K562 (cell line): ENCODE measurements around the gene MEGF10. TPM values are rescaled to one million over a fixed set of nuclear protein-coding genes. Genes with fewer than 3 reads are reported as not detected.

Experiments
- ATAC-seq: fragments of 200-7000 bp; cut with Tn5 transposase; 3 replicates; pipeline ENCODE4 v1.9.1; 2020; ENCODE audit warnings: moderate library complexity
- BruUV-seq: library from RNA; stranded (reverse); fragments of 400-500 nt; replicated peaks from 2 replicates; lab custom pipeline; 2021; lab: Mats Ljungman, UMichigan
- CTCF ChIA-PET: fragments of 300-600 bp; formaldehyde crosslinking; extraction: SDS; loops from one replicate; lab custom pipeline; 2021; ENCODE audit warnings: low intra/inter-chr PET ratio; lab: Yijun Ruan, JAX
- POLR2A ChIA-PET: fragments of 300-600, 350-650 bp; sonication (Branson Sonifier 250); formaldehyde crosslinking; extraction: SDS; loops from one replicate; lab custom pipeline; 2021; ENCODE audit warnings: antibody characterized with exemption, inconsistent platforms; lab: Yijun Ruan, JAX
- DNase-seq, 4 experiments: peaks; one replicate each; pipeline versions ENCODE4 v3.0.0 to v3.0.0-alpha.2; 2011 to 2018; ENCODE audit warnings: low spot score in 3 of 4, mixed read lengths in 3 of 4; ENCODE audit errors: extremely low read depth in 1 of 4
- FAIRE-seq: peaks from 2 replicates; lab custom pipeline; 2011; peaks lifted over from hg19 to GRCh38; lab: Jason Lieb, UNC
- H2AFZ ChIP-seq: 2 replicates; pipeline ENCODE4 v1.6.0; 2011; ENCODE audit warnings: low read depth, low read length, control low read depth, inconsistent platforms
- H3K27ac ChIP-seq: fragments of 200-600 bp; 3 replicates; pipeline ENCODE4 v1.8.0; 2011; ENCODE audit warnings: low read depth, mild to moderate bottlenecking, control low read depth, inconsistent platforms, low read length, moderate library complexity, mixed read lengths; ENCODE audit errors: extremely low read depth
- H3K27me3 ChIP-seq, 2 experiments: fragments of 300-600 bp in 1 of 2; 2 replicates in 1 of 2; 3 replicates in 1 of 2; pipeline versions ENCODE4 v1.6.0 to v1.8.0; 2011; ENCODE audit warnings: inconsistent platforms in 2 of 2, low read length in 2 of 2, mild to moderate bottlenecking in 1 of 2, mixed read lengths in 1 of 2, moderate library complexity in 1 of 2; ENCODE audit not compliant: control insufficient read depth in 2 of 2, insufficient read depth in 2 of 2
- H3K36me3 ChIP-seq: fragments of 300-600 bp; 3 replicates; pipeline ENCODE4 v1.8.0; 2011; ENCODE audit warnings: mild to moderate bottlenecking, low read length, inconsistent platforms; ENCODE audit not compliant: control insufficient read depth, insufficient read depth
- H3K4me1 ChIP-seq, 2 experiments: fragments of 200-600 bp in 1 of 2; replicated peaks in 1 of 2; 2 replicates in 1 of 2; 3 replicates in 1 of 2; pipeline versions ENCODE4 v1.5.1 to v1.8.0; 2011; ENCODE audit warnings: inconsistent platforms in 2 of 2, low read length in 2 of 2, mild to moderate bottlenecking in 1 of 2, mixed read lengths in 1 of 2, moderate library complexity in 1 of 2; ENCODE audit not compliant: control insufficient read depth in 2 of 2, insufficient read depth in 2 of 2
- H3K4me2 ChIP-seq: 2 replicates; pipeline ENCODE4 v1.6.1; 2011; ENCODE audit warnings: low read length, control low read depth, inconsistent platforms, mixed read lengths; ENCODE audit not compliant: insufficient read depth
- H3K4me3 ChIP-seq: fragments of 200-600 bp; sonication (generic), shearing (Covaris generic); 2 replicates; pipeline ENCODE4 v1.5.1; 2016; ENCODE audit warnings: control low read depth, inconsistent platforms
- H3K79me2 ChIP-seq: fragments of 200-600 bp; 3 replicates; pipeline ENCODE4 v1.8.0; 2011; ENCODE audit warnings: low read length, inconsistent platforms; ENCODE audit not compliant: control insufficient read depth, insufficient read depth
- H3K9ac ChIP-seq, 2 experiments: 2 replicates each; pipeline versions ENCODE4 v1.6.0 to v1.6.1; 2011; ENCODE audit warnings: low read depth in 2 of 2, low read length in 2 of 2, control low read depth in 1 of 2, inconsistent platforms in 1 of 2, mild to moderate bottlenecking in 1 of 2, mixed read lengths in 1 of 2; ENCODE audit not compliant: insufficient read depth in 1 of 2
- H3K9me1 ChIP-seq: one replicate; pipeline ENCODE4 v1.6.0; 2011; ENCODE audit warnings: inconsistent platforms, mild to moderate bottlenecking, low read length, moderate library complexity; ENCODE audit not compliant: control insufficient read depth, insufficient read depth
- H3K9me3 ChIP-seq: replicated peaks from 2 replicates; pipeline ENCODE4 v1.5.1; 2011; ENCODE audit warnings: low read depth, low read length, inconsistent platforms; ENCODE audit not compliant: control insufficient read depth, insufficient read depth
- H4K20me1 ChIP-seq: replicated peaks from 2 replicates; pipeline ENCODE4 v1.6.1; 2011; ENCODE audit warnings: low read length, inconsistent platforms, mixed read lengths; ENCODE audit not compliant: control insufficient read depth, insufficient read depth
- CTCF ChIP-seq, 3 experiments: IDR thresholded peaks in 2 of 3; conservative IDR thresholded peaks in 1 of 3; 2 replicates each; pipeline ENCODE4 v1.5.1; 2011 to 2012; ENCODE audit warnings: low read length in 3 of 3, mild to moderate bottlenecking in 3 of 3, control low read depth in 2 of 3, improper control_type of control experiment in 1 of 3, inconsistent platforms in 1 of 3, low read depth in 1 of 3, mixed read lengths in 1 of 3, moderate library complexity in 1 of 3; ENCODE audit not compliant: insufficient read depth in 2 of 3
- HNRNPK ChIP-seq: fragments of 200-400 bp; formaldehyde crosslinking; IDR thresholded peaks from one replicate; pipeline ENCODE4 v1.6.1; 2018; ENCODE audit warnings: mild to moderate bottlenecking, low read depth, low read length; ENCODE audit not compliant: poor library complexity, severe bottlenecking
- ILF3 ChIP-seq: fragments of 450-650 bp; IDR thresholded peaks from 2 replicates; pipeline ENCODE4 v1.6.1; 2018; ENCODE audit warnings: antibody characterized with exemption, mild to moderate bottlenecking, moderate library complexity, borderline replicate concordance
- POLR2H ChIP-seq: IDR thresholded peaks from 2 replicates; pipeline ENCODE4 v1.6.1; 2016; ENCODE audit warnings: missing genetic modification characterization, low read depth, mild to moderate bottlenecking, control low read depth, missing compliant biosample characterization, moderate library complexity
- RAD21 ChIP-seq, 2 experiments: fragments of 250-450 bp in 1 of 2; fragments of 450-650 bp in 1 of 2; sonication (Bioruptor Pico) in 1 of 2; formaldehyde crosslinking in 1 of 2; IDR thresholded peaks in 1 of 2; conservative IDR thresholded peaks in 1 of 2; 2 replicates each; pipeline versions ENCODE4 v1.4.0 to v1.8.0; 2020 to 2022; ENCODE audit warnings: mild to moderate bottlenecking in 2 of 2, moderate library complexity in 1 of 2
- SPI1 ChIP-seq: IDR thresholded peaks from 2 replicates; pipeline ENCODE4 v1.6.1; 2011; ENCODE audit warnings: low read depth, low read length, control low read depth, borderline replicate concordance
- ZBTB17 ChIP-seq: fragments of 450-650 bp; formaldehyde crosslinking; IDR thresholded peaks from 2 replicates; pipeline ENCODE4 v1.4.0; 2020; ENCODE audit warnings: mild to moderate bottlenecking
- WGBS: fragments of 100-300 bp; shearing (Covaris generic); methylation state at CpG from one replicate; pipeline ENCODE4 v1.1.6; 2016; ENCODE audit warnings: low coverage, mixed read lengths; ENCODE audit not compliant: insufficient coverage; ENCODE audit errors: missing lambda C conversion rate; 5-methylcytosine and 5-hydroxymethylcytosine counted together
- in situ Hi-C: fragments of 300-500 bp; cut with MboI; formaldehyde crosslinking; loops from 4 replicates; pipeline ENCODE4 v1.15.0; 2018; ENCODE audit warnings: inconsistent platforms, mixed read lengths
- intact Hi-C: fragments of 100-400 bp; cut with micrococcal nuclease; formaldehyde crosslinking; loops from 2 replicates; pipeline ENCODE4 v1.14.2; 2022
- polyA plus RNA-seq, 8 experiments: library from polyadenylated mRNA; depleted of rRNA in 4 of 8; stranded (reverse) in 5 of 8; unstranded in 3 of 8; fragments of >200 nt; fragmentation: Nextera tagmentation in 2 of 8; fragmentation: Illumina TruSeq in 1 of 8; extraction: Ambion mirVana in 2 of 8; extraction: Trizol in 1 of 8; gene quantifications; 2 replicates each; pipeline versions ENCODE4 v1.2.1 to v1.2.3, GENCODE V29; 2011 to 2014; ENCODE audit warnings: inconsistent platforms in 1 of 8, missing spikeins in 1 of 8
- total RNA-seq, 7 experiments: library from RNA; depleted of rRNA in 6 of 7; stranded (reverse); fragments of >200 nt in 6 of 7; fragmentation: Illumina TruSeq in 2 of 7; extraction: Trizol in 2 of 7; gene quantifications; 2 replicates each; pipeline versions ENCODE4 v1.2.1 to v1.2.3, GENCODE V29; 2011 to 2021; ENCODE audit warnings: low replicate concordance in 1 of 7
- TF ChIP-seq, protein P1 (sequence below), 2 experiments: fragments of 450-650 bp in 1 of 2; IDR thresholded peaks; 2 replicates each; pipeline ENCODE4 v1.6.1; 2011 to 2017; ENCODE audit warnings: low read depth in 2 of 2, antibody characterized with exemption in 1 of 2, borderline replicate concordance in 1 of 2, low read length in 1 of 2, mild to moderate bottlenecking in 1 of 2, mixed read lengths in 1 of 2; ENCODE audit not compliant: control insufficient read depth in 1 of 2

Gene MEGF10
- total and polyA plus RNA-seq, 9 of the 15 experiments (the other 6 are each of a cell fraction or from before 2014, with no cell fraction given) = 0.07 TPM; not detected in 8

DNA sequence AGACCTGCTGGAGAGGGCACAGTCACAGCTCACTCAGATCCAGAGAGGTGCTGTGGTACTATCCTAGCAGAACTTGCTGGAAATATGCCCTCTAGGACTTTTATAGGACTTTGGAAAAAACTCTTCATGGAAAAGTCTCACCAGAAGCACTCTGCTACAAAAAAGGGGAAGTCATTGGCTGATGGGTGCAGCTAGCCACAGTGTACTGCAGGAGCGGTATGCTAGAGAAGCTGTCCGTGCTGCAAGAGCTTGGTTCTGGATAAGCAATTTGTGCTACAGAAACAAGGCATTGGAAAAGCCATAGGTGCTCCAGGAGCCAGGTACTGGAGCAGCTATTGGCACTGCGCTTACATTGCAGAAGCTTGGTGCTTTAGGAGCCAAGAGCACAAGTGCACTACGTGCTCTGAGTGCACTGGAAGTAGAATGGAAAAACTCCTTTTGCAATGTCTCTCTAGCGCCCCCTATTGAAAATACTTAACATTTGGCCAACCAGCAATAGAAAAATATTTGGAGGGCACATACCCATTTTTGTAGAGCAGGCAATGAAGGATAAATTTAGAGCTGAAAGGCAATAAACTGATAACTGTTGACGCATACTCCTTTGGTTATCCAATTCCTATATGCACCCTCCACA is 83.4 kb downstream of the MEGF10 start:
- Histone ChIP-seq H3K9ac (no peak overlapping the region), H3K79me2 (no peaks in the 10 kb centered on the region), H3K9me1 (no peaks in the 10 kb centered on the region), H3K36me3 (no peaks in the 10 kb centered on the region), H3K4me2 (no peak overlapping the region)
- intact Hi-C loops = no loop called here
- BruUV-seq = no TSS peak
- POLR2A ChIA-PET = interaction anchor here (1.1 kb wide), 1 partner anchor 8 kb away, joined by 3 read pairs; no protein-coding TSS in a partner anchor
- peak; percentile 37 to 62 (median 55); a peak in 5 of 6 replicates for TF ChIP-seq CTCF (IDR thresholded peaks at IDR 0.05 in 2 of 3, conservative IDR thresholded peaks at IDR 0.05 in 1 of 3; ENCODE audit: insufficient read depth in 2 of 3, low read depth in 1 of 3, low read length in 3 of 3)
- no peak for TF ChIP-seq ILF3
- TF ChIP-seq RAD21 (CRISPR knock-in tag; conservative IDR thresholded peaks at IDR 0.05 in 1 of 2, IDR thresholded peaks at IDR 0.05 in 1 of 2) = peak in 1 of 2 experiments; percentile 52; a peak in 2 of 4 replicates
- TF ChIP-seq POLR2H (tag) = no peak
- peak; percentile 88 for TF ChIP-seq SPI1
- no peak for TF ChIP-seq ZBTB17 (CRISPR knock-in tag)
- TF ChIP-seq HNRNPK = no peak
- TF ChIP-seq, protein P1, sequence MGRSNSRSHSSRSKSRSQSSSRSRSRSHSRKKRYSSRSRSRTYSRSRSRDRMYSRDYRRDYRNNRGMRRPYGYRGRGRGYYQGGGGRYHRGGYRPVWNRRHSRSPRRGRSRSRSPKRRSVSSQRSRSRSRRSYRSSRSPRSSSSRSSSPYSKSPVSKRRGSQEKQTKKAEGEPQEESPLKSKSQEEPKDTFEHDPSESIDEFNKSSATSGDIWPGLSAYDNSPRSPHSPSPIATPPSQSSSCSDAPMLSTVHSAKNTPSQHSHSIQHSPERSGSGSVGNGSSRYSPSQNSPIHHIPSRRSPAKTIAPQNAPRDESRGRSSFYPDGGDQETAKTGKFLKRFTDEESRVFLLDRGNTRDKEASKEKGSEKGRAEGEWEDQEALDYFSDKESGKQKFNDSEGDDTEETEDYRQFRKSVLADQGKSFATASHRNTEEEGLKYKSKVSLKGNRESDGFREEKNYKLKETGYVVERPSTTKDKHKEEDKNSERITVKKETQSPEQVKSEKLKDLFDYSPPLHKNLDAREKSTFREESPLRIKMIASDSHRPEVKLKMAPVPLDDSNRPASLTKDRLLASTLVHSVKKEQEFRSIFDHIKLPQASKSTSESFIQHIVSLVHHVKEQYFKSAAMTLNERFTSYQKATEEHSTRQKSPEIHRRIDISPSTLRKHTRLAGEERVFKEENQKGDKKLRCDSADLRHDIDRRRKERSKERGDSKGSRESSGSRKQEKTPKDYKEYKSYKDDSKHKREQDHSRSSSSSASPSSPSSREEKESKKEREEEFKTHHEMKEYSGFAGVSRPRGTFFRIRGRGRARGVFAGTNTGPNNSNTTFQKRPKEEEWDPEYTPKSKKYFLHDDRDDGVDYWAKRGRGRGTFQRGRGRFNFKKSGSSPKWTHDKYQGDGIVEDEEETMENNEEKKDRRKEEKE (IDR thresholded peaks at IDR 0.05; ENCODE audit: borderline replicate concordance in 1 of 2, control insufficient read depth in 1 of 2, low read depth in 2 of 2, low read length in 1 of 2) = no peak
- TF ChIP-seq, all 486 proteins: peak for 3
- FAIRE-seq (no peak), DNase-seq (peak; percentile 8 to 27 (median 16)), ATAC-seq (no peak)
- in situ Hi-C loops = no loop called here
- Histone ChIP-seq H3K27ac (no peak overlapping the region), H3K27me3 (no peaks in the 10 kb centered on the region), H2AFZ (no peak overlapping the region), H4K20me1 (no peaks in the 10 kb centered on the region), H3K4me3 (no peak overlapping the region), H3K9me3 (no peaks in the 10 kb centered on the region), H3K4me1 (no peaks in the 10 kb centered on the region)
- 1% methylated on average over 6 of the region's 6 CpGs for WGBS
- CTCF ChIA-PET = no interaction called here
